Right lobe of liver (tissue), 6 donors: ENCODE results near the gene SMU1. TPM values are rescaled to one million over a fixed set of nuclear protein-coding genes. Genes with fewer than 3 reads are reported as not detected.
A peak's percentile ranks its signal among the peaks of the same experiment; 100 is the strongest.
"Not testable (repeated sequence)": the region's sequence is repeated elsewhere in the genome, so short reads cannot be mapped to it uniquely, and the experiment has no call there.

Experiments
- ATAC-seq, 4 donors: fragments of 200-7000 bp; cut with Tn5 transposase; one replicate each; pipeline ENCODE4 v1.9.1; 2020; ENCODE audit warnings: mild to moderate bottlenecking in 4 of 4, moderate library complexity in 4 of 4
- DNase-seq, 3 donors: peaks; one replicate each; pipeline ENCODE4 v3.0.0-alpha.2; 2020
- H3K27ac ChIP-seq, 3 donors: fragments of 200-600 bp; one replicate each; pipeline ENCODE4 v1.8.0; 2022
- H3K27me3 ChIP-seq, 2 donors: fragments of 200-600 bp; one replicate each; pipeline ENCODE4 v1.8.0; 2022
- H3K36me3 ChIP-seq, 4 donors: fragments of 200-600 bp; sonication (generic) in 1 of 4; one replicate each; pipeline versions ENCODE4 v1.5.1 to v1.8.0; 2017 to 2022; ENCODE audit warnings: control low read depth in 1 of 4
- H3K4me1 ChIP-seq, 4 donors: fragments of 200-600 bp; sonication (generic) in 1 of 4; one replicate each; pipeline versions ENCODE4 v1.5.1 to v1.8.0; 2017 to 2022; ENCODE audit warnings: control low read depth in 1 of 4
- H3K4me3 ChIP-seq, 3 donors: fragments of 200-600 bp; one replicate each; pipeline ENCODE4 v1.8.0; 2022
- H3K9me3 ChIP-seq, 4 donors: fragments of 200-600 bp; sonication (generic) in 1 of 4; one replicate each; pipeline versions ENCODE4 v1.5.1 to v1.8.0; 2017 to 2022; ENCODE audit warnings: control low read depth in 1 of 4
- POLR2A ChIP-seq: fragments of 450-650 bp; IDR thresholded peaks from one replicate; pipeline ENCODE4 v1.6.1; 2017; ENCODE audit warnings: antibody characterized with exemption, mild to moderate bottlenecking
- WGBS: methylation state at CpG from one replicate; pipeline ENCODE4 v1.1.6; 2018; ENCODE audit warnings: low coverage, low lambda C conversion rate; ENCODE audit not compliant: insufficient coverage; ENCODE audit errors: missing lambda C conversion rate; 5-methylcytosine and 5-hydroxymethylcytosine counted together
- intact Hi-C, 2 donors: fragments of 100-400 bp; cut with DNase I; formaldehyde crosslinking; loops; one replicate each; pipeline versions ENCODE4 v1.11.2 to v1.14.1; 2022
- total RNA-seq, 6 experiments: library from RNA; depleted of rRNA in 2 of 6; stranded (reverse); fragments of >200 nt in 2 of 6; fragmentation: NEBNext Ultra II Directional in 3 of 6; extraction: Animal tissue kit (Norgen Biotek cat#: 25700) in 3 of 6; gene quantifications; one replicate each; pipeline versions ENCODE4 v1.1.0 to v1.2.4, GENCODE V29; 2016 to 2023
- TF ChIP-seq, protein P1 (sequence below), 4 donors: fragments of 200-600 bp in 3 of 4; fragments of 450-650 bp in 1 of 4; IDR thresholded peaks; one replicate each; pipeline versions ENCODE4 v1.5.1 to v1.8.0; 2016 to 2022; ENCODE audit warnings: antibody characterized with exemption in 4 of 4, mild to moderate bottlenecking in 2 of 4
- donor health status: DM: no; HTN: yes; CAD: no.
- donor health status: DM: no; HTN: no; CAD: no.
- donor health status: DM: no; HTN: no; CAD: no.
- donor health status: DM: no; HTN: yes; CAD: no.
- donor health status: DM: no; HTN: yes; CAD: no.

The SMU1 gene
- total RNA-seq, 6 experiments from 2014 or later, result 7.0 to 10.4 (median 8.5) TPM

DNA sequence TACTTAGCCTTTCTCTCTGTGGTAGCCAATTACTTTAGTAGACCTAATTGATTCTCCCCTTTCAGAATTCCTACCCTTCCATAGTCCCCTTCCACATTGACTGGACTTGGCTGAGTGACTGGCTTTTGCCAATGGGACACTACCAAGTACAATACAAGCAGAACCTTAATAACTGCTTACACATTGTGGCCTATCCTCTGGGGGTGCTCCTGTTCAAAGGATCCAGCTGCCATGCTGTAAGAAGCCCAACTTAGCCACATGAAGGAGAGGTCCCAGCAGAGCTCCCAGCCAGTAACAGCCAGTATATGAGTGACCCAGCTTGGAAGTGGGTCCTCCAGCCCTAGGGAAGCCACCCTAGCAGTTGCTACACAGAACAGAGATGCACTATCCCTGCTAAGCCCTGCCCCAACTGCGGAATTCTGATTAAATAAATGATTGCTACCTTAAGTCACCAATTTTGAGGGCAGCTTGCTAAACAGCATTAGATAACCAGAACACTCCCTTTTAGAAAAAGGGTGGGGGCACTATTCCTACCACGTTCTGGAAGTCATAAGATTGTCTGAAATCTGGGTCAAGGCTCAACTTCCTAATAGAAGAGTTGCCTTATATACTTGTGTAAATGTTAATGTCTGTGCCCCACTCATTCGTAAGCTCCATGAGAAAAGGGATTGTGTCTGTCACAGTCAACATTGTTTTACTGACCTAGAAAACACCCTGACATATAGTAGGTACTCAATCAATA, 64.0 kb downstream of the SMU1 start:
- Histone ChIP-seq H3K27ac (no peak overlapping the region), H3K4me1 (no peaks in the 10 kb centered on the region), H3K9me3 (no peaks in the 10 kb centered on the region), H3K4me3 (no peak overlapping the region), H3K36me3 (no peaks in the 10 kb centered on the region), H3K27me3 (no peaks in the 10 kb centered on the region)
- 94% methylated on average over 3 of the region's 3 CpGs for WGBS
- TF ChIP-seq POLR2A, result no peak
- TF ChIP-seq, protein P1, sequence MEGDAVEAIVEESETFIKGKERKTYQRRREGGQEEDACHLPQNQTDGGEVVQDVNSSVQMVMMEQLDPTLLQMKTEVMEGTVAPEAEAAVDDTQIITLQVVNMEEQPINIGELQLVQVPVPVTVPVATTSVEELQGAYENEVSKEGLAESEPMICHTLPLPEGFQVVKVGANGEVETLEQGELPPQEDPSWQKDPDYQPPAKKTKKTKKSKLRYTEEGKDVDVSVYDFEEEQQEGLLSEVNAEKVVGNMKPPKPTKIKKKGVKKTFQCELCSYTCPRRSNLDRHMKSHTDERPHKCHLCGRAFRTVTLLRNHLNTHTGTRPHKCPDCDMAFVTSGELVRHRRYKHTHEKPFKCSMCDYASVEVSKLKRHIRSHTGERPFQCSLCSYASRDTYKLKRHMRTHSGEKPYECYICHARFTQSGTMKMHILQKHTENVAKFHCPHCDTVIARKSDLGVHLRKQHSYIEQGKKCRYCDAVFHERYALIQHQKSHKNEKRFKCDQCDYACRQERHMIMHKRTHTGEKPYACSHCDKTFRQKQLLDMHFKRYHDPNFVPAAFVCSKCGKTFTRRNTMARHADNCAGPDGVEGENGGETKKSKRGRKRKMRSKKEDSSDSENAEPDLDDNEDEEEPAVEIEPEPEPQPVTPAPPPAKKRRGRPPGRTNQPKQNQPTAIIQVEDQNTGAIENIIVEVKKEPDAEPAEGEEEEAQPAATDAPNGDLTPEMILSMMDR (IDR thresholded peaks at IDR 0.05), result no peak
- no peak for ATAC-seq
- DNase-seq, result no peak
- intact Hi-C loops, result no loop called here

DNA sequence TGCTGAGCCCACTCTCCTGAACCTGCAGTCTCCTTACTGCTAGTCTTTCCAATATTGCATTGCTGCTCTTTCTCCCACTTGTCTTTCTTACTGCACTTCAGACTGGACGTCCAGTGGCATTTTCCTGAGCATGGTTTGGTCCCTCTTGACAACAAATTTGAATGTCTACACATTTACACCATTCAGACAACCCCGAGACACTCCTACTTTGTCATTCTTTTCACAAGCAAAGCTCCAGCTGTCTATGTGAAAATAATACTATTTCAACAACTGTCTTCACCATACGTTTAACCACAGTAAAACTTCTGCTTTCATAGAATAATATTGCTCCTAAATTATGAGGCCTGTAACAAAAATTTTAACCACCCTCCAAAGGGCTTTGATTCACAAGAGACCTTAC, 64.6 kb downstream of the SMU1 start:
- no peak for ATAC-seq
- WGBS, result 56% methylated on average over 3 of the region's 3 CpGs
- intact Hi-C loops, result no loop called here

DNA sequence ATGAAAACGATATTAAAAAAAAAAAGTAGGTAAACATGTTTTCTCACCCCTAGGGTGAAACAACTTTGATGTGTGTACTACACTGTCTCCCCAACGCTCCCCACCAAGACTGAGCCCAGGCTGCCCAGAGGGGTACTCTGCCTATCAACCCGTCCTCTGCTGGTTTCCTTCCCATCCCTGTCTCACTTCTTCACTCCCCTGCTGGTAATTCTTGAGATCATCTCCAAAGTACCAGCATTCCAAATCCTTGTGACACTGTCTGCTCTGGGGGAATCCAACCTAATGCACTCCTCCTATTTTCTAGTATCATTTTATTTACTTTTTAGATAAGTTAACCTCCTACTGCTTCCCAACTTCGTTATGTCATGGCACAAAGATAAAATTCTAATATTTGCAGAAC, 68.7 kb downstream of the SMU1 start:
- WGBS, result 86% methylated on average over 4 of the region's 4 CpGs
- no peaks in the 10 kb centered on the region for H3K4me1 ChIP-seq
- no peak overlapping the region for H3K4me3 ChIP-seq
- ATAC-seq (no peak), DNase-seq (no peak)
- no peaks in the 10 kb centered on the region for H3K9me3 ChIP-seq
- TF ChIP-seq, protein P1 (IDR thresholded peaks at IDR 0.05), result no peak
- TF ChIP-seq POLR2A, result no peak
- no peaks in the 10 kb centered on the region for H3K27me3 ChIP-seq
- H3K27ac ChIP-seq, result no peak overlapping the region
- no peaks in the 10 kb centered on the region for H3K36me3 ChIP-seq
- intact Hi-C loops, result no loop called here

More for the DNA sequence above, 64.6 kb downstream of the SMU1 start:
- H3K36me3 ChIP-seq, result no peaks in the 10 kb centered on the region
- H3K9me3 ChIP-seq, result no peaks in the 10 kb centered on the region
- DNase-seq, result no peak
- no peaks in the 10 kb centered on the region for H3K4me1 ChIP-seq
- no peak for TF ChIP-seq POLR2A
- TF ChIP-seq, protein P1 (IDR thresholded peaks at IDR 0.05), result no peak
- H3K27me3 ChIP-seq, result no peaks in the 10 kb centered on the region
- H3K4me3 ChIP-seq, result no peak overlapping the region
- no peak overlapping the region for H3K27ac ChIP-seq

DNA sequence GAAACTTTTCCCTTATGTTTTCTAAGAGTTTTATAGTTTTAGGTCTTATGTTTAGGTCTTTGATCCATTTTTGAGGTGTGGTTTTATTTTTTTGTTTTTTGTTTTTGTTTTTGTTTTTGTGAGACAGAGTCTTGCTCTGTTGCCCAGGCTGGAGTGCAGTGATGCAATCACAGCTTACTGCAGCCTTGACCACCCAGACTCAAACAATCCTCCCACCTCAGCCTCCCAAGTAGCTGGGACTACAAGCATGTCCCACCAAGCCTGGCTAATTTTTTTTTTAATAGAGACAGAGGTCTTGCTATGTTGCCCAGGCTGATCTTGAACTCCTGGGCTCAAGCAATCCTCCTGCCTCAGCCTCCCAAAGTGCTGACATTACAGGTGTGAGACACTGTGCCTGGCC, 71.1 kb downstream of the SMU1 start:
- ATAC-seq, DNase-seq, H3K4me1 ChIP-seq: not testable (repeated sequence)

DNA sequence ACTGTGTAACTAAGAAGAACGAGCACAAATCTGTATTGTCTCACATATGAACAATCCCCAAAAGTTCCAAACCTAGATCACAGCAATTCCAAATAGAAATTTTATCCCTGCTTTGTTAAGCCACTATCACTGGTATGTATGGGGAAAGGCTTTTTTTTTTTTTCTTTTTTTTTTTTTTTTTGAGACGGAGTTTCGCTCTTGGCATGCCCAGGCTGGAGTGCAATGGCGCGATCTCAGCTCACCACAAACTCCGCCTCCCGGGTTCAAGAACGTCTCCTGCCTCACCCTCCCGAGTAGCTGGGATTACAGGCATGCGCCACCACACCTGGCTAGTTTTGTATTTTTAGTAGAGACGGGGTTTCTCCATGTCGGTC, 75.8 kb downstream of the SMU1 start:
- Histone ChIP-seq H3K4me3 (peak overlapping the region; percentile 68 to 69 (median 69)), H3K36me3 (peaks cover 0 to 13% (median 0%) of the 10 kb centered on the region in 4 donors), H3K27ac (peak overlapping the region; percentile 75 to 79 (median 77))
- H3K9me3 ChIP-seq, DNase-seq, H3K4me1 ChIP-seq, H3K27me3 ChIP-seq, intact Hi-C loops: not testable (repeated sequence)
- peak in 1 of 4 donors; percentile 3 for ATAC-seq
- WGBS, result 6% methylated on average over 11 of the region's 12 CpGs

More for the DNA sequence above, 71.1 kb downstream of the SMU1 start:
- H3K27ac ChIP-seq, H3K9me3 ChIP-seq, H3K36me3 ChIP-seq, H3K27me3 ChIP-seq, H3K4me3 ChIP-seq, intact Hi-C loops: not testable (repeated sequence)
